Naive thymus-derived CD8-positive, alpha-beta T cell (primary cell): ENCODE results near the gene SAMD1. TPM values are rescaled to one million over a fixed set of nuclear protein-coding genes. Genes with fewer than 3 reads are reported as not detected.

Source experiments
- ATAC-seq, 2 donors: fragments of 150-1000 bp; cut with Tn5 transposase in 1 of 2; sonication (Bioruptor Pico), chemical (Tn5 transposase) in 1 of 2; 1 replicate in 1 of 2; 2 replicates in 1 of 2; pipeline ENCODE4 v1.10.0; 2021; ENCODE audit warnings: mild to moderate bottlenecking in 2 of 2, moderate library complexity in 2 of 2
- POLR2A ChIA-PET: fragments of 350-600 bp; sonication (Branson Sonifier 250); formaldehyde crosslinking; loops from one replicate; lab custom pipeline; 2021; ENCODE audit warnings: antibody characterized with exemption; lab: Charles Lee
- DNase-seq, 10 donors: peaks; one replicate each; pipeline versions ENCODE4 v3.0.0 to v3.0.0-alpha.2; 2020 to 2022
- H3K27ac Mint-ChIP-seq, 10 donors: one replicate each; pipeline ENCODE4 v1.8.0; 2020 to 2022; ENCODE audit warnings: mild to moderate bottlenecking in 10 of 10, mixed read lengths in 10 of 10, moderate library complexity in 4 of 10, inconsistent platforms in 1 of 10
- H3K27me3 Mint-ChIP-seq, 5 donors: one replicate each; pipeline ENCODE4 v1.8.0; 2021 to 2022; ENCODE audit warnings: mixed read lengths in 5 of 5
- H3K36me3 Mint-ChIP-seq, 3 donors: one replicate each; pipeline ENCODE4 v1.8.0; 2020 to 2022; ENCODE audit warnings: mixed read lengths in 3 of 3, mild to moderate bottlenecking in 2 of 3, inconsistent platforms in 1 of 3
- H3K4me1 Mint-ChIP-seq, 4 donors: one replicate each; pipeline ENCODE4 v1.8.0; 2021 to 2022; ENCODE audit warnings: mixed read lengths in 4 of 4
- H3K4me3 Mint-ChIP-seq, 10 donors: one replicate each; pipeline ENCODE4 v1.8.0; 2020 to 2022; ENCODE audit warnings: mild to moderate bottlenecking in 10 of 10, mixed read lengths in 10 of 10, moderate library complexity in 6 of 10, inconsistent platforms in 1 of 10
- H3K9me3 Mint-ChIP-seq, 9 donors: one replicate each; pipeline ENCODE4 v1.8.0; 2020 to 2022; ENCODE audit warnings: mixed read lengths in 9 of 9, mild to moderate bottlenecking in 3 of 9, inconsistent platforms in 1 of 9, moderate library complexity in 1 of 9
- polyA plus RNA-seq, 3 donors: library from polyadenylated mRNA; unstranded; fragments of 300-500 nt; fragmentation: Illumina TruSeq; gene quantifications; one replicate each; pipeline ENCODE4 v1.2.3, GENCODE V29; 2021
- total RNA-seq, 8 experiments: library from RNA in 2 of 8; stranded (reverse) in 2 of 8; gene quantifications; one replicate each; pipeline ENCODE4 v1.2.3 and lab custom pipeline; 2021 to 2026

Gene SAMD1
- total and polyA plus RNA-seq, 5 experiments from 2014 or later, result 2.3 to 68.3 (median 5.2) TPM

GRCh38 chr19:14086098-14086497 is 4.5 kb downstream of the SAMD1 start:
- Mint-ChIP-seq H3K36me3 (peaks cover 1 to 16% (median 4%) of the 10 kb centered on the region in 3 donors), H3K4me3 (no peak overlapping the region), H3K27ac (no peak overlapping the region), H3K27me3 (no peaks in the 10 kb centered on the region), H3K9me3 (no peaks in the 10 kb centered on the region), H3K4me1 (peaks cover 12 to 27% (median 18%) of the 10 kb centered on the region in 4 donors)
- DNase-seq, result no peak
- no peak for ATAC-seq
- POLR2A ChIA-PET, result interaction anchor here (1.2 kb wide), 1 partner anchor 30 kb away, joined by 3 read pairs; no protein-coding TSS in a partner anchor

- Mint-ChIP-seq H3K4me3 (peak within 1 kb of the TSS in 1 of 10 donors; percentile 71), H3K36me3 (peaks cover 1 to 16% (median 4%) of the 10 kb centered on the region in 3 donors), H3K27ac (peak within 1 kb of the TSS in 2 of 10 donors; percentile 43 to 86), H3K27me3 (no peaks in the 10 kb centered on the region), H3K9me3 (no peaks in the 10 kb centered on the region), H3K4me1 (peaks cover 13 to 33% (median 21%) of the 10 kb centered on the region in 4 donors)
- DNase-seq, result no peak
- POLR2A ChIA-PET, result no interaction called here
- no peak for ATAC-seq
Observed at GRCh38 chr19:14085309-14085995, 5.1 kb downstream of the SAMD1 start, which contains the start of gene C19orf67. Gene C19orf67 (minus strand): TSS chr19:14085783. CDS start chr19:14085627, 156 bp downstream.

GRCh38 chr19:14082675-14082960 is 7.9 kb downstream of the SAMD1 start:
- H3K27ac Mint-ChIP-seq, result peak overlapping the region in 7 of 10 donors; percentile 8 to 90 (median 50)
- no peaks in the 10 kb centered on the region for H3K27me3 Mint-ChIP-seq
- POLR2A ChIA-PET, result interaction anchor here (0.6 to 3.2 kb wide), 11 partner anchors 7 to 295 kb away, joined by 3 to 16 read pairs (median 8); partner anchors contain the start of genes ASF1B, IL27RA and PRKACA
- H3K9me3 Mint-ChIP-seq, result no peaks in the 10 kb centered on the region
- ATAC-seq (no peak), DNase-seq (no peak)
- peaks cover 8 to 25% (median 19%) of the 10 kb centered on the region in 4 donors for H3K4me1 Mint-ChIP-seq
- H3K36me3 Mint-ChIP-seq, result peaks cover 0 to 2% (median 0%) of the 10 kb centered on the region in 3 donors
- peak overlapping the region; percentile 36 to 98 (median 95) for H3K4me3 Mint-ChIP-seq

- H3K36me3 Mint-ChIP-seq, result peaks cover 0 to 2% (median 0%) of the 10 kb centered on the region in 3 donors
- peak overlapping the region; percentile 74 to 99 (median 97) for H3K27ac Mint-ChIP-seq
- H3K27me3 Mint-ChIP-seq, result no peaks in the 10 kb centered on the region
- H3K4me1 Mint-ChIP-seq, result peaks cover 8 to 29% (median 19%) of the 10 kb centered on the region in 4 donors
- H3K9me3 Mint-ChIP-seq, result no peaks in the 10 kb centered on the region
- peak; percentile 20 to 48 for ATAC-seq
- POLR2A ChIA-PET, result interaction anchor here (0.6 to 3.2 kb wide), 19 partner anchors 8 to 436 kb away, joined by 3 to 16 read pairs (median 5); partner anchors contain the start of genes ASF1B, DNAJB1, IL27RA and PRKACA
- DNase-seq, result peak in 3 of 10 donors; percentile 20 to 44 (median 29)
- peak overlapping the region; percentile 84 to 98 (median 95) for H3K4me3 Mint-ChIP-seq
Observed at GRCh38 chr19:14081797-14082674, 8.5 kb downstream of the SAMD1 start.

DNA sequence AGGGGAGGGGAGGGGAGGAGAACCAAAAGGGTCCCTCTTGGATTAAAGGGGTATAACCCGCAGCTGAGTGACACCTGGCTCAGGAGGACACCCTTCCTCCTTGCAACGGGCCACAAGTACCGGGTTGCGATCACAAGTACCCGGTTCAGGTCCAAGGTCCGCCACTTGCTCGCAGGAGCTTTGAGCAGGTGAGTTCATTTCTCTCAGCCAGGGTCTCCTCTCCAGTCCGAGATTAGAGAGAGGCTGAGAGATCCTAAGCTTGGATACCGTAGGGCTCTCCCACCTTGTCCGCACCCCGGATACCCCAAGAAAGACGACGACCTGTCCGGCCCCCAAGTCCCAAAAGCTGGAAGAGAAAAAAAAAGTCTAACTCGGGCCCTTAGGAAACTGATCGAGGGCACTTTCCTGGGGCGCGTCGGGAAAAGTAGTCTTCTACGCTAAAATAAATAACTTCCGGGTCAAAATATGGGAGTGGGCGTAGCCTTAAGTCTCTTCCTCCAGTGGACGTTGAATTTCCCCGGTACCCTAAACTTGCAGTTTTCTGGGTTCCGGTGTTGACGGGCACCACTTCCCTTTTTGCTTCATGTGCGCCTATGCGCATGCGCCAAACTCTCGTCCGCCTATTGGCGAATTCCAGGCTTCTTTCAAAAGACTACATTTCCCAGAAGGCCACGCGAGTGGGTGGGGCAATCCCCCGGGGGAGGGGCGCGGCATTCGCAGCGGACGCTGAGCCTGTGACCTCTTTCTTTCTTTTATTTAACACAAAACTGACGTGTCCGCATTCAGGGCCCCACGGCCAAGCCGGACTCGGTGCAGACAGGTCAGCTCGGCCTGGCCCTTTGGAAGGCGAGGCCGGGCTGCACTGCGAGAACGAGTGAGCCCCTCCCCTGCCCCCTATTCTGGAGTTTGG is 9.4 kb downstream of the SAMD1 start:
- Mint-ChIP-seq H3K4me1 (peaks cover 8 to 29% (median 19%) of the 10 kb centered on the region in 4 donors), H3K36me3 (peaks cover 0 to 2% (median 0%) of the 10 kb centered on the region in 3 donors), H3K27ac (peak overlapping the region; percentile 74 to 99 (median 97)), H3K27me3 (no peaks in the 10 kb centered on the region), H3K9me3 (no peaks in the 10 kb centered on the region), H3K4me3 (peak overlapping the region; percentile 84 to 98 (median 95))
- DNase-seq (peak; percentile 96 to 100 (median 99)), ATAC-seq (peak; percentile 93 to 96)
- POLR2A ChIA-PET, result interaction anchor here (0.6 to 3.2 kb wide), 26 partner anchors 9 to 437 kb away, joined by 3 to 16 read pairs (median 4); partner anchors contain the start of genes ASF1B, DCAF15, DNAJB1 and IL27RA

DNA sequence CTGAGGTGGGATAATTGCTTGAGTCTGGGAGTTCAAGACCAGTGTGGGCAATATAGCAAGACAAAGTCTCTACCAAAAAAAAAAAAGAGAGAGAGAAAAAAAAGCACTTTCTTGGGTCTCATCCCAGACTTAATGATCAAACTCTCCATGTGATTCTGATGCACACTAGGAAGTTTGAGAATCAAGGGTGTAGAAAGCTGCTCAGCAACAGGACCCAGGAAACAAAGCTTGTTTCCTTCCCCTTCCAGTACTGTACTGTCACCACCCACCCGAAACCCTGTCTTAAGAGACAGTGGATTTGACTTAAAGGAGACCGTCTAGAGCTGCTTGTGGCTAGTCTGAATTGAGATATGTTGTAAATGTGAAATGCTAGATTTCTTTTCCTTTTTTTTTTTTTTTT is 12.1 kb downstream of the SAMD1 start:
- Mint-ChIP-seq H3K27me3 (no peaks in the 10 kb centered on the region), H3K9me3 (no peaks in the 10 kb centered on the region), H3K36me3 (no peaks in the 10 kb centered on the region), H3K4me3 (peak overlapping the region in 1 of 10 donors; percentile 24), H3K4me1 (peaks cover 12 to 46% (median 35%) of the 10 kb centered on the region in 4 donors), H3K27ac (no peak overlapping the region)
- ATAC-seq (no peak), DNase-seq (no peak)
- POLR2A ChIA-PET, result interaction anchor here (0.7 to 1.4 kb wide), 7 partner anchors 11 to 294 kb away, joined by 3 to 12 read pairs (median 4); partner anchors contain the start of gene ASF1B

GRCh38 chr19:14073925-14074838 is 16.4 kb downstream of the SAMD1 start:
- H3K27ac Mint-ChIP-seq, result peak overlapping the region; percentile 41 to 97 (median 83)
- H3K9me3 Mint-ChIP-seq, result no peaks in the 10 kb centered on the region
- POLR2A ChIA-PET, result interaction anchor here (0.6 to 1.6 kb wide), 11 partner anchors 13 to 195 kb away, joined by 3 to 7 read pairs (median 4); partner anchors contain the start of genes ASF1B, IL27RA and RFX1
- H3K36me3 Mint-ChIP-seq, result no peaks in the 10 kb centered on the region
- ATAC-seq (peak; percentile 4 to 15), DNase-seq (peak in 2 of 10 donors; percentile 19 to 36)
- H3K4me3 Mint-ChIP-seq, result peak overlapping the region; percentile 84 to 97 (median 92)
- no peaks in the 10 kb centered on the region for H3K27me3 Mint-ChIP-seq
- peaks cover 7 to 23% (median 17%) of the 10 kb centered on the region in 4 donors for H3K4me1 Mint-ChIP-seq

DNA sequence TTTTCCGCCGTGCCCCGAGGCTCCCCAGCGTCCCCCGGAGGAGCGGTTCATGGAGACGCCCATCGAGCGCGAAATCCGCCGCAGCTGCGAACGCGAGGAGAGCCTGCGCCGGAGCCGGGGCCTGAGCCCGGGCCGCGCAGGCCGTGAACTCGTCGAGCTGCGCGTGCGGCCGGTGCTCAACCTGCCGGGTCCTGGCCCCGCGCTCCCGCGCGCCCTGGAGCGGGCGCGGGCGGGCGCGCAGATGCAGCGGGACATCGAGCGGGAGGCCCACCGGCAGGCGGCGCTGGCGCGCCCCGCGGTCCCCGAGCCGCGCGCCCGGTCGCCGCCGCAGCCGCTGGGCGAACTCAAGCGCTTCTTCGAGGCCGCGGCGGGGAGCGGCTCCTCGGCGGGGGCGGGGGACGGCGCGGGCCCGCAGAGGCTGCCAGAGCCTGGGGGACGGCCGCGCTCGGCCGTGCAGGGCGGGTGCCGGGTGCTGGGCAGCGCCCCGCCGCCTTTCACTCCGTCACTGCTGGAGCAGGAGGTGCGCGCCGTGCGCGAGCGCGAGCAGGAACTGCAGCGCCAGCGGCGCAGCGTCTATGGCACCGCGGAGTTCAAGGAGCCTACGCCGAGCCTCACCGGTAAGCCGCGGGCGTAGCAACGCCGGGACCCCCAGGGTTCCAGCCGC is 17.2 kb downstream of the SAMD1 start:
- Mint-ChIP-seq H3K36me3 (no peaks in the 10 kb centered on the region), H3K27ac (peak overlapping the region in 9 of 10 donors; percentile 31 to 97 (median 83)), H3K9me3 (no peaks in the 10 kb centered on the region), H3K4me1 (peaks cover 7 to 21% (median 17%) of the 10 kb centered on the region in 4 donors), H3K27me3 (no peaks in the 10 kb centered on the region), H3K4me3 (peak overlapping the region; percentile 84 to 97 (median 92))
- ATAC-seq, result peak; percentile 79 to 81
- peak; percentile 58 to 88 (median 80) for DNase-seq
- POLR2A ChIA-PET, result interaction anchor here (0.5 to 1.6 kb wide), 17 partner anchors 14 to 347 kb away, joined by 3 to 7 read pairs (median 4); partner anchors contain the start of genes ASF1B, DCAF15, IL27RA and RFX1

GRCh38 chr19:14072535-14073260 is 17.9 kb downstream of the SAMD1 start, which contains the start of gene MISP3:
Gene MISP3 (plus strand): TSS chr19:14072786. CDS start chr19:14073310, 524 bp downstream.
- peak in 4 of 10 donors; percentile 13 to 26 (median 18) for DNase-seq
- no peaks in the 10 kb centered on the region for H3K9me3 Mint-ChIP-seq
- H3K36me3 Mint-ChIP-seq, result no peaks in the 10 kb centered on the region
- H3K27me3 Mint-ChIP-seq, result no peaks in the 10 kb centered on the region
- peak within 1 kb of the TSS in 7 of 10 donors; percentile 57 to 97 (median 87) for H3K27ac Mint-ChIP-seq
- peak in 1 of 2 donors; percentile 1 for ATAC-seq
- H3K4me1 Mint-ChIP-seq, result peaks cover 7 to 21% (median 17%) of the 10 kb centered on the region in 4 donors
- H3K4me3 Mint-ChIP-seq, result peak within 1 kb of the TSS; percentile 84 to 97 (median 92)
- POLR2A ChIA-PET, result interaction anchor here (0.5 to 1.6 kb wide), 13 partner anchors 15 to 348 kb away, joined by 3 to 10 read pairs (median 4); partner anchors contain the start of genes ASF1B, DCAF15, IL27RA and ZSWIM4
